CD14-positive monocyte (primary cell): ENCODE data around the gene TMEM201. TPM values are rescaled to one million over a fixed set of nuclear protein-coding genes. Genes with fewer than 3 reads are reported as not detected.

Experiments used
- DNase-seq, 3 donors: peaks; one replicate each; pipeline ENCODE4 v3.0.0-alpha.2; 2011 to 2022
- H2AFZ ChIP-seq: 2 replicates; pipeline ENCODE4 v1.6.0; 2012; ENCODE audit warnings: mild to moderate bottlenecking, low read depth, low read length, inconsistent platforms; ENCODE audit not compliant: insufficient read depth, poor library complexity, severe bottlenecking
- H3K27ac ChIP-seq, 2 donors: 1 replicate in 1 of 2; 2 replicates in 1 of 2; pipeline ENCODE4 v1.5.1; 2012 to 2013; ENCODE audit warnings: low read length in 2 of 2, control low read depth in 1 of 2, inconsistent platforms in 1 of 2, low read depth in 1 of 2, mild to moderate bottlenecking in 1 of 2
- H3K27me3 ChIP-seq, 2 donors: one replicate each; pipeline versions ENCODE4 v1.6.0 to v1.6.1; 2011 to 2013; ENCODE audit warnings: low read length in 2 of 2; ENCODE audit not compliant: control insufficient read depth in 2 of 2, insufficient read depth in 2 of 2
- H3K36me3 ChIP-seq, 2 donors: replicated peaks in 1 of 2; 1 replicate in 1 of 2; 2 replicates in 1 of 2; pipeline versions ENCODE4 v1.5.1 to v1.6.1; 2012 to 2013; ENCODE audit warnings: low read length in 2 of 2, control low read depth in 1 of 2, inconsistent platforms in 1 of 2, mild to moderate bottlenecking in 1 of 2; ENCODE audit not compliant: insufficient read depth in 2 of 2, control insufficient read depth in 1 of 2
- H3K4me1 ChIP-seq, 2 donors: 1 replicate in 1 of 2; 2 replicates in 1 of 2; pipeline versions ENCODE4 v1.5.1 to v1.6.1; 2012 to 2013; ENCODE audit warnings: low read length in 2 of 2, control low read depth in 1 of 2, inconsistent platforms in 1 of 2, mild to moderate bottlenecking in 1 of 2, moderate library complexity in 1 of 2; ENCODE audit not compliant: insufficient read depth in 2 of 2, control insufficient read depth in 1 of 2
- H3K4me2 ChIP-seq: replicated peaks from 2 replicates; pipeline ENCODE3; 2012; ENCODE audit warnings: low read length, moderate library complexity, mild to moderate bottlenecking; ENCODE audit not compliant: poor library complexity, severe bottlenecking; ENCODE audit errors: extremely low read depth
- H3K4me3 ChIP-seq, 3 experiments: fragments of 200-600 bp in 1 of 3; sonication (generic) in 1 of 3; replicated peaks in 1 of 3; 1 replicate in 2 of 3; 2 replicates in 1 of 3; pipeline ENCODE4 v1.5.1; 2011 to 2013; ENCODE audit warnings: low read length in 3 of 3, mild to moderate bottlenecking in 3 of 3, control low read depth in 2 of 3, low read depth in 2 of 3, inconsistent platforms in 1 of 3, moderate library complexity in 1 of 3
- H3K79me2 ChIP-seq: 2 replicates; pipeline ENCODE4 v1.6.0; 2012; ENCODE audit warnings: mild to moderate bottlenecking, control low read depth, inconsistent platforms, low read length, moderate library complexity; ENCODE audit not compliant: insufficient read depth
- H3K9ac ChIP-seq: 2 replicates; pipeline ENCODE4 v1.6.0; 2017; ENCODE audit warnings: low read length, mild to moderate bottlenecking; ENCODE audit not compliant: insufficient read depth, poor library complexity, severe bottlenecking
- H3K9me3 ChIP-seq, 2 donors: replicated peaks in 1 of 2; 1 replicate in 1 of 2; 2 replicates in 1 of 2; pipeline versions ENCODE4 v1.5.1 to v1.6.1; 2012 to 2013; ENCODE audit warnings: low read length in 2 of 2, control low read depth in 1 of 2; ENCODE audit not compliant: control insufficient read depth in 1 of 2, insufficient read depth in 1 of 2
- H4K20me1 ChIP-seq: 2 replicates; pipeline ENCODE4 v1.6.0; 2012; ENCODE audit warnings: mild to moderate bottlenecking, low read length, control low read depth, moderate library complexity; ENCODE audit not compliant: insufficient read depth
- H3K27ac Mint-ChIP-seq, 7 donors: one replicate each; pipeline ENCODE4 v1.8.0; 2020; ENCODE audit warnings: mild to moderate bottlenecking in 7 of 7, mixed read lengths in 7 of 7, moderate library complexity in 6 of 7, inconsistent platforms in 2 of 7
- H3K27me3 Mint-ChIP-seq, 3 donors: one replicate each; pipeline ENCODE4 v1.8.0; 2021 to 2022; ENCODE audit warnings: low read depth in 3 of 3, mild to moderate bottlenecking in 3 of 3, mixed read lengths in 3 of 3, moderate library complexity in 3 of 3, inconsistent platforms in 1 of 3
- H3K36me3 Mint-ChIP-seq, 2 donors: one replicate each; pipeline ENCODE4 v1.8.0; 2020; ENCODE audit warnings: mixed read lengths in 2 of 2, inconsistent platforms in 1 of 2, mild to moderate bottlenecking in 1 of 2
- H3K4me1 Mint-ChIP-seq: one replicate; pipeline ENCODE4 v1.8.0; 2020; ENCODE audit warnings: mild to moderate bottlenecking, mixed read lengths
- H3K4me3 Mint-ChIP-seq, 2 donors: one replicate each; pipeline ENCODE4 v1.8.0; 2020; ENCODE audit warnings: mild to moderate bottlenecking in 2 of 2, mixed read lengths in 2 of 2, moderate library complexity in 1 of 2
- H3K9me3 Mint-ChIP-seq, 7 donors: one replicate each; pipeline ENCODE4 v1.8.0; 2020 to 2022; ENCODE audit warnings: mixed read lengths in 7 of 7, mild to moderate bottlenecking in 6 of 7, moderate library complexity in 6 of 7, inconsistent platforms in 2 of 7
- WGBS: methylation state at CpG from one replicate; pipeline ENCODE4 v1.1.5; 2013; ENCODE audit warnings: missing lambda C conversion rate; ENCODE audit not compliant: insufficient coverage; 5-methylcytosine and 5-hydroxymethylcytosine counted together
- intact Hi-C, 2 donors: fragments of 100-400 bp; cut with micrococcal nuclease; formaldehyde crosslinking; loops; one replicate each; pipeline versions ENCODE4 v1.15.0 to v1.15.1; 2023
- polyA plus RNA-seq, 3 donors: library from polyadenylated mRNA; depleted of rRNA in 1 of 3; unstranded in 2 of 3; stranded (reverse) in 1 of 3; fragments of 300-500 nt in 2 of 3; fragments of >200 nt in 1 of 3; fragmentation: Illumina TruSeq in 2 of 3; gene quantifications; 1 replicate in 2 of 3; 2 replicates in 1 of 3; pipeline ENCODE4 v1.2.3, GENCODE V29; 2012 to 2021
- TF ChIP-seq, protein P1 (sequence below): fragments of 200-600 bp; IDR thresholded peaks from one replicate; pipeline ENCODE4 v1.8.0; 2022; ENCODE audit warnings: antibody characterized with exemption, mild to moderate bottlenecking

TMEM201 gene
- polyA plus RNA-seq, 3 donors, result 0.37 to 3.7 (median 0.37) TPM

- H3K4me3 Mint-ChIP-seq, result peak overlapping the region; percentile 60 to 88
- 8% methylated on average over 8 of the region's 29 CpGs for WGBS
- H3K27me3 Mint-ChIP-seq, result peaks cover 8 to 12% (median 11%) of the 10 kb centered on the region in 3 donors
- no peaks in the 10 kb centered on the region for H3K36me3 ChIP-seq
- TF ChIP-seq, protein P1, sequence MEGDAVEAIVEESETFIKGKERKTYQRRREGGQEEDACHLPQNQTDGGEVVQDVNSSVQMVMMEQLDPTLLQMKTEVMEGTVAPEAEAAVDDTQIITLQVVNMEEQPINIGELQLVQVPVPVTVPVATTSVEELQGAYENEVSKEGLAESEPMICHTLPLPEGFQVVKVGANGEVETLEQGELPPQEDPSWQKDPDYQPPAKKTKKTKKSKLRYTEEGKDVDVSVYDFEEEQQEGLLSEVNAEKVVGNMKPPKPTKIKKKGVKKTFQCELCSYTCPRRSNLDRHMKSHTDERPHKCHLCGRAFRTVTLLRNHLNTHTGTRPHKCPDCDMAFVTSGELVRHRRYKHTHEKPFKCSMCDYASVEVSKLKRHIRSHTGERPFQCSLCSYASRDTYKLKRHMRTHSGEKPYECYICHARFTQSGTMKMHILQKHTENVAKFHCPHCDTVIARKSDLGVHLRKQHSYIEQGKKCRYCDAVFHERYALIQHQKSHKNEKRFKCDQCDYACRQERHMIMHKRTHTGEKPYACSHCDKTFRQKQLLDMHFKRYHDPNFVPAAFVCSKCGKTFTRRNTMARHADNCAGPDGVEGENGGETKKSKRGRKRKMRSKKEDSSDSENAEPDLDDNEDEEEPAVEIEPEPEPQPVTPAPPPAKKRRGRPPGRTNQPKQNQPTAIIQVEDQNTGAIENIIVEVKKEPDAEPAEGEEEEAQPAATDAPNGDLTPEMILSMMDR, result no peak
- peaks cover 0 to 3% of the 10 kb centered on the region in 2 donors for H3K36me3 Mint-ChIP-seq
- H3K4me3 ChIP-seq, result peak overlapping the region; percentile 20 to 73 (median 37)
- H3K4me2 ChIP-seq, result peak overlapping the region; percentile 77
- peak overlapping the region; percentile 59 for H2AFZ ChIP-seq
- intact Hi-C loops, result loop anchor here (2.0 to 5.0 kb wide), 5 partner anchors 15 to 238 kb away; no protein-coding TSS in a partner anchor
- DNase-seq, result peak; percentile 85 to 90 (median 86)
- H3K27ac Mint-ChIP-seq, result peak overlapping the region; percentile 73 to 92 (median 90)
- H3K27me3 ChIP-seq, result peaks cover 0 to 2% of the 10 kb centered on the region in 2 donors
- peaks cover 55% of the 10 kb centered on the region for H3K79me2 ChIP-seq
- H3K4me1 Mint-ChIP-seq, result peaks cover 68% of the 10 kb centered on the region
- peaks cover 73 to 74% of the 10 kb centered on the region in 2 donors for H3K4me1 ChIP-seq
- H3K9me3 ChIP-seq, result no peaks in the 10 kb centered on the region
- H3K9me3 Mint-ChIP-seq, result peaks cover 0 to 5% (median 0%) of the 10 kb centered on the region in 7 donors
- H3K9ac ChIP-seq, result peak overlapping the region; percentile 56
- peaks cover 18% of the 10 kb centered on the region for H4K20me1 ChIP-seq
- H3K27ac ChIP-seq, result peak overlapping the region; percentile 71 to 80
Observed at GRCh38 chr1:9629445-9630201, 40.9 kb downstream of the TMEM201 start.

GRCh38 chr1:9630331-9631111 is 41.8 kb downstream of the TMEM201 start:
- H3K27ac ChIP-seq, result peak overlapping the region; percentile 71 to 80
- Mint-ChIP-seq H3K9me3 (peaks cover 0 to 5% (median 0%) of the 10 kb centered on the region in 7 donors), H3K27me3 (peaks cover 8 to 11% (median 10%) of the 10 kb centered on the region in 3 donors), H3K4me1 (peaks cover 68% of the 10 kb centered on the region), H3K4me3 (peak overlapping the region; percentile 60 to 88), H3K36me3 (peaks cover 0 to 6% of the 10 kb centered on the region in 2 donors), H3K27ac (peak overlapping the region; percentile 73 to 92 (median 90))
- H3K79me2 ChIP-seq, result peaks cover 55% of the 10 kb centered on the region
- H3K9ac ChIP-seq, result peak overlapping the region; percentile 56
- peaks cover 74 to 81% of the 10 kb centered on the region in 2 donors for H3K4me1 ChIP-seq
- H3K27me3 ChIP-seq, result peaks cover 0 to 2% of the 10 kb centered on the region in 2 donors
- H3K36me3 ChIP-seq, result no peaks in the 10 kb centered on the region
- peak overlapping the region; percentile 20 to 73 (median 37) for H3K4me3 ChIP-seq
- WGBS, result 11% methylated on average over 8 of the region's 8 CpGs
- DNase-seq, result peak in 1 of 3 donors; percentile 21
- TF ChIP-seq, protein P1, result no peak
- H3K9me3 ChIP-seq, result no peaks in the 10 kb centered on the region
- peak overlapping the region; percentile 59 for H2AFZ ChIP-seq
- H4K20me1 ChIP-seq, result peaks cover 18% of the 10 kb centered on the region
- H3K4me2 ChIP-seq, result peak overlapping the region; percentile 77
- intact Hi-C loops, result no loop called here
